HG03066 (cell line): Measurements from ENCODE around the gene NWD2.

Experiments
- ATAC-seq: cut with Tn5 transposase; IDR thresholded peaks from one replicate; pipeline ENCODE4 v1.9.1; 2021; ENCODE audit warnings: low read depth; ENCODE audit not compliant: unreplicated experiment

NWD2 gene

GRCh38 chr4:37463033-37463856, 218.7 kb downstream of the NWD2 start:
- no peak for ATAC-seq

- no peak for ATAC-seq
These were observed 220.0 kb downstream of the NWD2 start for GRCh38 chr4:37464373-37465128.

- no peak for ATAC-seq
These were observed 220.8 kb downstream of the NWD2 start for GRCh38 chr4:37465296-37465695.

GRCh38 chr4:37465845-37466244, 221.3 kb downstream of the NWD2 start:
- ATAC-seq = no peak

- no peak for ATAC-seq
These were observed 222.7 kb downstream of the NWD2 start for GRCh38 chr4:37467223-37467622.

- no peak for ATAC-seq
These were observed 223.3 kb downstream of the NWD2 start for GRCh38 chr4:37467824-37468223.

- no peak for ATAC-seq
These were observed 224.7 kb downstream of the NWD2 start for GRCh38 chr4:37469286-37469685.

GRCh38 chr4:37470245-37470644, 225.7 kb downstream of the NWD2 start:
- no peak for ATAC-seq

GRCh38 chr4:37471093-37471492, 226.6 kb downstream of the NWD2 start:
- no peak for ATAC-seq

GRCh38 chr4:37471971-37472370, 227.4 kb downstream of the NWD2 start:
- no peak for ATAC-seq

- no peak for ATAC-seq
These were observed 229.3 kb downstream of the NWD2 start for GRCh38 chr4:37473807-37474206.

- ATAC-seq = no peak
These were observed 230.5 kb downstream of the NWD2 start for GRCh38 chr4:37475087-37475486.

GRCh38 chr4:37475776-37476175, 231.2 kb downstream of the NWD2 start:
- no peak for ATAC-seq

- no peak for ATAC-seq
These were observed 231.7 kb downstream of the NWD2 start for GRCh38 chr4:37476256-37476655.

- ATAC-seq = no peak
These were observed 232.1 kb downstream of the NWD2 start for GRCh38 chr4:37476691-37477090.

GRCh38 chr4:37477126-37477525, 232.6 kb downstream of the NWD2 start:
- ATAC-seq = no peak

- no peak for ATAC-seq
These were observed 233.6 kb downstream of the NWD2 start for GRCh38 chr4:37478151-37478550.

GRCh38 chr4:37480509-37480908, 236.0 kb downstream of the NWD2 start:
- ATAC-seq = no peak

- ATAC-seq = no peak
These were observed 237.1 kb downstream of the NWD2 start for GRCh38 chr4:37481547-37482122.

GRCh38 chr4:37482236-37482913, 237.8 kb downstream of the NWD2 start:
- no peak for ATAC-seq

- no peak for ATAC-seq
These were observed 239.1 kb downstream of the NWD2 start for GRCh38 chr4:37483610-37484009.
